HG03280 (cell line): ENCODE measurements around the gene RASSF4.

Experiments used
- ATAC-seq: cut with Tn5 transposase; IDR thresholded peaks from one replicate; pipeline ENCODE4 v1.9.1; 2021; ENCODE audit warnings: mild to moderate bottlenecking, moderate library complexity; ENCODE audit not compliant: unreplicated experiment

Gene RASSF4

GRCh38 chr10:44961931-44962750 lies 2.5 kb downstream of the RASSF4 start:
- ATAC-seq, result no peak

GRCh38 chr10:44962870-44963738 lies 3.5 kb downstream of the RASSF4 start:
- no peak for ATAC-seq

- no peak for ATAC-seq
Observed at GRCh38 chr10:44963772-44964633, 4.4 kb downstream of the RASSF4 start.

- no peak for ATAC-seq
Observed at GRCh38 chr10:44965104-44965503, 5.5 kb downstream of the RASSF4 start.

GRCh38 chr10:44965651-44966097 lies 6.1 kb downstream of the RASSF4 start:
- no peak for ATAC-seq

GRCh38 chr10:44966129-44966815 lies 6.7 kb downstream of the RASSF4 start:
- ATAC-seq, result no peak

- ATAC-seq, result no peak
Observed at GRCh38 chr10:44966816-44967509, 7.4 kb downstream of the RASSF4 start.

- ATAC-seq, result no peak
Observed at GRCh38 chr10:44967616-44968015, 8.0 kb downstream of the RASSF4 start.

GRCh38 chr10:44968091-44968490 lies 8.5 kb downstream of the RASSF4 start:
- ATAC-seq, result no peak

- ATAC-seq, result no peak
Observed at GRCh38 chr10:44968500-44969400, 9.1 kb downstream of the RASSF4 start.

GRCh38 chr10:44969854-44970253 lies 10.3 kb downstream of the RASSF4 start:
- ATAC-seq, result no peak

- no peak for ATAC-seq
Observed at GRCh38 chr10:44970812-44971395, 11.3 kb downstream of the RASSF4 start.

GRCh38 chr10:44971434-44971833 lies 11.8 kb downstream of the RASSF4 start:
- no peak for ATAC-seq

GRCh38 chr10:44971935-44972757 lies 12.5 kb downstream of the RASSF4 start:
- ATAC-seq, result no peak

- no peak for ATAC-seq
Observed at GRCh38 chr10:44972874-44973306, 13.3 kb downstream of the RASSF4 start.

GRCh38 chr10:44973323-44974081 lies 13.9 kb downstream of the RASSF4 start:
- ATAC-seq, result no peak
